Measurements from ENCODE around the gene COL9A1. TPM values are rescaled to one million over a fixed set of nuclear protein-coding genes. Genes with fewer than 3 reads are reported as not detected.

Gene COL9A1
- total and polyA plus RNA-seq, 2 of the 8 experiments (the other 6 are each of a cell fraction or from before 2014, with no cell fraction given): 7.9 to 18.1 TPM

- Histone ChIP-seq H2BK5ac (ENCODE audit: low read depth, low read length) (no peak overlapping the region), H4K91ac (replicated peaks; ENCODE audit: insufficient read length, low read length) (no peak overlapping the region), H3K23me2 (ENCODE audit: low read depth, low read length) (no peaks in the 10 kb centered on the region), H3K23ac (ENCODE audit: insufficient read length) (no peak overlapping the region), H2BK15ac (ENCODE audit: low read length) (no peak overlapping the region), H3K18ac (ENCODE audit: extremely low read depth, low read length) (no peak overlapping the region), H4K8ac (ENCODE audit: extremely low read depth, insufficient read depth, low read length) (no peak overlapping the region), H3K36me3 (ENCODE audit: control insufficient read depth in 2 of 4, insufficient read depth in 4 of 4, low read length in 3 of 4) (peaks cover 0 to 4% (median 0%) of the 10 kb centered on the region in 4 experiments; a peak in 1 of 8 replicates), H3K27me3 (replicated peaks in 1 of 4; ENCODE audit: control insufficient read depth in 3 of 4, extremely low read depth in 1 of 4, insufficient read depth in 3 of 4, low read length in 3 of 4) (no peaks in the 10 kb centered on the region), H3K4me1 (replicated peaks in 1 of 4; ENCODE audit: control insufficient read depth in 3 of 4, insufficient read depth in 4 of 4, low read length in 3 of 4) (peaks cover 0 to 3% (median 2%) of the 10 kb centered on the region in 4 experiments; a peak in 2 of 7 replicates), H2BK20ac (ENCODE audit: low read length) (no peak overlapping the region), H3K4me3 (ENCODE audit: extremely low read depth in 1 of 4, insufficient read depth in 2 of 4, low read depth in 3 of 4, low read length in 4 of 4) (no peak overlapping the region), H3K9ac (replicated peaks in 1 of 4; ENCODE audit: extremely low read depth in 1 of 4, low read depth in 3 of 4, low read length in 3 of 4) (no peak overlapping the region), H3K27ac (ENCODE audit: low read depth, low read length) (no peak overlapping the region), H4K20me1 (replicated peaks in 1 of 2; ENCODE audit: control insufficient read depth in 1 of 2, insufficient read depth in 2 of 2, low read length in 2 of 2) (peaks cover 0 to 2% of the 10 kb centered on the region in 2 experiments), H3K79me1 (ENCODE audit: low read depth, low read length) (no peaks in the 10 kb centered on the region), H2AFZ (ENCODE audit: low read length) (no peak overlapping the region), H2BK120ac (replicated peaks; ENCODE audit: low read depth, low read length) (no peak overlapping the region), H4K5ac (ENCODE audit: insufficient read length, low read depth, low read length) (no peak overlapping the region), H3K14ac (ENCODE audit: insufficient read length) (no peak overlapping the region), H3K9me3 (ENCODE audit: insufficient read depth in 2 of 2, low read depth in 1 of 2, low read length in 1 of 2) (no peaks in the 10 kb centered on the region), H3K4ac (replicated peaks; ENCODE audit: insufficient read length, low read depth, low read length) (no peak overlapping the region), H3K56ac (replicated peaks; ENCODE audit: insufficient read length, low read depth, low read length) (no peak overlapping the region), H3K79me2 (ENCODE audit: control insufficient read depth in 1 of 2, insufficient read depth in 2 of 2, low read length in 2 of 2) (no peaks in the 10 kb centered on the region), H3K4me2 (ENCODE audit: insufficient read depth in 1 of 2, low read depth in 2 of 2, low read length in 2 of 2) (no peak overlapping the region), H2AK5ac (ENCODE audit: low read depth, low read length) (no peak overlapping the region), H2BK12ac (ENCODE audit: low read depth, low read length) (no peak overlapping the region)
- no peak for FAIRE-seq
- no peak for DNase-seq (ENCODE audit: low read depth in 1 of 2, low spot score in 2 of 2)
- ChIA-PET POLR2A (ENCODE audit: partially characterized antibody) (interaction anchor here (1.0 to 1.5 kb wide), 3 partner anchors 10 to 26 kb away, joined by 3 to 4 read pairs (median 4); no protein-coding TSS in a partner anchor), CTCF (ENCODE audit: partially characterized antibody) (interaction anchor here (1.0 to 4.1 kb wide), 8 partner anchors 8 to 137 kb away, joined by 3 to 38 read pairs (median 6); no protein-coding TSS in a partner anchor)
- WGBS, 2 experiments (ENCODE audit: extremely low coverage in 1 of 2, insufficient coverage in 1 of 2, insufficient read length in 1 of 2, insufficient replicate concordance in 2 of 2, low coverage in 1 of 2, low lambda C conversion rate in 2 of 2, missing lambda C conversion rate in 1 of 2): 93% methylated on average over 2 of the region's 2 CpGs; no CpG with 5 or more reads in 1 of the 2 experiments
- TF ChIP-seq KDM4A (IDR thresholded peaks at IDR 0.05; ENCODE audit: low read depth, low read length, severe bottlenecking) (no peak), ATF2 (IDR thresholded peaks at IDR 0.05; ENCODE audit: low read length) (no peak), ZNF274 (IDR thresholded peaks at IDR 0.05; ENCODE audit: borderline replicate concordance, extremely low read depth, low read length) (no peak), TCF12 (IDR thresholded peaks at IDR 0.05; ENCODE audit: low read depth, low read length) (no peak), RFX5 (IDR thresholded peaks at IDR 0.05; ENCODE audit: borderline replicate concordance, low read depth, low read length) (no peak), CHD2 (IDR thresholded peaks at IDR 0.05; ENCODE audit: low read length) (no peak), MAFK (IDR thresholded peaks at IDR 0.05; ENCODE audit: low read depth, low read length) (no peak), EGR1 (IDR thresholded peaks at IDR 0.05; ENCODE audit: borderline replicate concordance, low read depth, low read length) (no peak), KDM1A (IDR thresholded peaks at IDR 0.05; ENCODE audit: borderline replicate concordance, low read length) (no peak), SAP30 (IDR thresholded peaks at IDR 0.05; ENCODE audit: insufficient read depth, insufficient replicate concordance, low read length) (no peak), KDM5A (IDR thresholded peaks at IDR 0.05; ENCODE audit: low read length) (no peak)
Observed at GRCh38 chr6:70231311-70231710, 71.6 kb downstream of the COL9A1 start.
